Transverse colon (tissue), 4 donors: ENCODE results near the gene MRPL1.

ENCODE experiments used
- CTCF ChIP-seq, 5 experiments: fragments of 200-600 bp in 3 of 5; fragments of 450-650 bp in 2 of 5; sonication (generic) in 3 of 5; IDR thresholded peaks; 1 replicate in 2 of 5; 2 replicates in 3 of 5; pipeline ENCODE4 v1.5.1; 2016 to 2017; ENCODE audit warnings: antibody characterized with exemption in 5 of 5, inconsistent platforms in 3 of 5, mild to moderate bottlenecking in 2 of 5, moderate library complexity in 1 of 5
- EP300 ChIP-seq: sonication (generic); formaldehyde crosslinking; IDR thresholded peaks from one replicate; pipeline ENCODE4 v1.6.1; 2017; ENCODE audit warnings: antibody characterized with exemption, low read depth
- POLR2AphosphoS5 ChIP-seq, 3 donors: sonication (generic); formaldehyde crosslinking; IDR thresholded peaks; one replicate each; pipeline ENCODE4 v1.6.1; 2016; ENCODE audit warnings: antibody characterized with exemption in 3 of 3

- TF ChIP-seq POLR2AphosphoS5 (IDR thresholded peaks at IDR 0.05) (no peak), CTCF (IDR thresholded peaks at IDR 0.05) (no peak), EP300 (no peak)
These were observed 16.7 kb upstream of the MRPL1 start for GRCh38 chr4:77845929-77846328.
